Sigmoid colon (tissue), 7 donors: ENCODE results near the gene RALB. TPM values are rescaled to one million over a fixed set of nuclear protein-coding genes. Genes with fewer than 3 reads are reported as not detected.

ENCODE experiments used
- DNase-seq: peaks from one replicate; pipeline ENCODE4 v3.0.0-alpha.2; 2019
- H3K27ac ChIP-seq, 4 donors: fragments of 200-600 bp; sonication (generic); one replicate each; pipeline ENCODE4 v1.5.1; 2016 to 2019; ENCODE audit warnings: mild to moderate bottlenecking in 1 of 4
- H3K27me3 ChIP-seq, 3 donors: fragments of 200-600 bp; sonication (generic); one replicate each; pipeline ENCODE4 v1.5.1; 2019; ENCODE audit warnings: mild to moderate bottlenecking in 1 of 3
- H3K36me3 ChIP-seq, 4 donors: fragments of 200-600 bp; sonication (generic); one replicate each; pipeline ENCODE4 v1.5.1; 2016 to 2019
- H3K4me1 ChIP-seq, 4 donors: fragments of 200-600 bp; sonication (generic); one replicate each; pipeline ENCODE4 v1.5.1; 2017 to 2019
- H3K4me3 ChIP-seq, 4 donors: fragments of 200-600 bp; sonication (generic); one replicate each; pipeline ENCODE4 v1.5.1; 2017 to 2019; ENCODE audit warnings: mild to moderate bottlenecking in 2 of 4, moderate library complexity in 1 of 4
- H3K9me3 ChIP-seq, 4 donors: fragments of 200-600 bp in 3 of 4; sonication (generic) in 3 of 4; one replicate each; pipeline versions ENCODE4 v1.5.1 to v1.6.1; 2013 to 2019
- EP300 ChIP-seq, 4 donors: sonication (generic); formaldehyde crosslinking; IDR thresholded peaks; one replicate each; pipeline ENCODE4 v1.6.1; 2017; ENCODE audit warnings: antibody characterized with exemption in 4 of 4
- POLR2A ChIP-seq, 2 donors: fragments of 450-650 bp; IDR thresholded peaks; one replicate each; pipeline ENCODE4 v1.6.1; 2016; ENCODE audit warnings: antibody characterized with exemption in 2 of 2, mild to moderate bottlenecking in 2 of 2, moderate library complexity in 2 of 2
- POLR2AphosphoS5 ChIP-seq, 4 donors: sonication (generic); formaldehyde crosslinking; IDR thresholded peaks; one replicate each; pipeline ENCODE4 v1.6.1; 2017; ENCODE audit warnings: antibody characterized with exemption in 4 of 4
- WGBS, 2 donors: extraction: QIAGEN DNeasy Blood & Tissue Kit; methylation state at CpG; one replicate each; pipeline ENCODE4 v1.1.7; 2013; 5-methylcytosine and 5-hydroxymethylcytosine counted together
- intact Hi-C: fragments of 100-400 bp; cut with DNase I; formaldehyde crosslinking; loops from one replicate; pipeline ENCODE4 v1.15.1; 2023
- polyA plus RNA-seq, 3 donors: library from polyadenylated mRNA; stranded (reverse); fragments of 200-250 nt; gene quantifications; one replicate each; pipeline ENCODE4 v1.2.3, GENCODE V29; 2013
- total RNA-seq, 4 donors: library from RNA; depleted of rRNA; stranded (reverse); fragments of >200 nt; gene quantifications; one replicate each; pipeline ENCODE4 v1.1.0, GENCODE V29; 2016
- TF ChIP-seq, protein P1 (sequence below), 4 experiments: fragments of 450-650 bp in 3 of 4; fragments of 200-600 bp in 1 of 4; IDR thresholded peaks; one replicate each; pipeline ENCODE4 v1.5.1; 2016 to 2019; ENCODE audit warnings: antibody characterized with exemption in 4 of 4, mild to moderate bottlenecking in 3 of 4, moderate library complexity in 2 of 4
- donor health status: healthy with polysubstance abuse.
- donor health status: Bipolar disorder and iron deficiency.
- donor health status: healthy.

Gene RALB
- total and polyA plus RNA-seq, 7 donors: 47.9 to 143 (median 60.2) TPM

DNA sequence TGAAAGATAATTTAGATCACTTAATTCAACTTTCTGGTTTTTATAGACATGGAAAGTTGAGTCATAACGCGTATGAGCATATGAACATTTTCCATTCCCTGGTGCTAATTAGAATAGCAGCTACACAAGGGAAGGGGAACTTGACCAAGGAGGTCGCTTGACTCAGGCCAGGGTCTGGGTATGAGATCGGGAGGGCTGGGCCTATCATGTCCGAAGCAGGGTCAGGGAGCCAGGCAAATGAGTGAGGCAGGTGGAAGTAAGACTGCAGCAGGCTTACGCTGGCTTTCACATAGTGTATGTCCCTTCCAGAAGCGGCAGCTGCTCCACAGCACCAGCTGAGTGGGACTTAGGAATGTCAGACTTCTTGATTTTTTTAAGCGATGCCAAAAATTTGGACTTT is 14.7 kb downstream of the RALB start:
- intact Hi-C loops: no loop called here
- 84 to 92% methylated on average over 8 of the region's 8 CpGs for WGBS, 2 donors
- TF ChIP-seq, protein P1, sequence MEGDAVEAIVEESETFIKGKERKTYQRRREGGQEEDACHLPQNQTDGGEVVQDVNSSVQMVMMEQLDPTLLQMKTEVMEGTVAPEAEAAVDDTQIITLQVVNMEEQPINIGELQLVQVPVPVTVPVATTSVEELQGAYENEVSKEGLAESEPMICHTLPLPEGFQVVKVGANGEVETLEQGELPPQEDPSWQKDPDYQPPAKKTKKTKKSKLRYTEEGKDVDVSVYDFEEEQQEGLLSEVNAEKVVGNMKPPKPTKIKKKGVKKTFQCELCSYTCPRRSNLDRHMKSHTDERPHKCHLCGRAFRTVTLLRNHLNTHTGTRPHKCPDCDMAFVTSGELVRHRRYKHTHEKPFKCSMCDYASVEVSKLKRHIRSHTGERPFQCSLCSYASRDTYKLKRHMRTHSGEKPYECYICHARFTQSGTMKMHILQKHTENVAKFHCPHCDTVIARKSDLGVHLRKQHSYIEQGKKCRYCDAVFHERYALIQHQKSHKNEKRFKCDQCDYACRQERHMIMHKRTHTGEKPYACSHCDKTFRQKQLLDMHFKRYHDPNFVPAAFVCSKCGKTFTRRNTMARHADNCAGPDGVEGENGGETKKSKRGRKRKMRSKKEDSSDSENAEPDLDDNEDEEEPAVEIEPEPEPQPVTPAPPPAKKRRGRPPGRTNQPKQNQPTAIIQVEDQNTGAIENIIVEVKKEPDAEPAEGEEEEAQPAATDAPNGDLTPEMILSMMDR (IDR thresholded peaks at IDR 0.05): no peak
- TF ChIP-seq POLR2A (IDR thresholded peaks at IDR 0.05): no peak
- TF ChIP-seq EP300 (IDR thresholded peaks at IDR 0.05): no peak
- TF ChIP-seq POLR2AphosphoS5 (IDR thresholded peaks at IDR 0.05): no peak
- Histone ChIP-seq H3K4me3 (no peak overlapping the region), H3K27ac (no peak overlapping the region), H3K27me3 (no peaks in the 10 kb centered on the region), H3K36me3 (no peaks in the 10 kb centered on the region), H3K4me1 (peaks cover 0 to 5% (median 0%) of the 10 kb centered on the region in 4 donors), H3K9me3 (no peaks in the 10 kb centered on the region)
- DNase-seq: no peak

DNA sequence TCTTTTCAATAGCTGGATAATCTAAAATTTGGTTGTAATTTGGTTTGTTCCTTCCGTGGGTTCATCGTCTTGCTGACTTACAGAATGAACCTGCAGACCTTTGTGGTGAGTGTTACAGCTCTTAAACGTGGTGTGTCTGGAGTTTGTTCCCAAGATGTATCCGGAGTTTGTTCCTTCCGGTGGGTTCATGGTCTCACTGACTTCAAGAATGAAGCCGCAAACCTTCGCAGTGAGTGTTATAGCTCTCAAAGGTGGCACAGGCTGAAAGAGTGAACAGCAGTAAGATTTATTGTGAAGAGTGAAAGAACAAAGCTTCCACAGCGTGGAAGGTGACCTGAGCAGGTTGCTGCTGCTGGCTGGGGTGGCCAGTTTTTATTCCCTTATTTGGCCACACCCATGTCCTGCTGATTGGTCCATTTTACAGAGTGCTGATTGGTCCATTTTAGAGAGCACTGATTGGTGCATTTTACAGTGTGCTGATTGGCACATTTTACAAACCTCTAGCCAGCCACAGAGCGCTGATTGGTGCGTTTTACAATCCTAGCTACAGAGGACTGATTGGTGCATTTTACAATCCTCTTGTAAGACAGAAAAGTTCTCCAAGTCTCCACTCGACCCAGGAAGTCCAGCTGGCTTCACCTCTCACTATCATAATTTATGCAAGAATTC is 16.6 kb downstream of the RALB start:
- no peaks in the 10 kb centered on the region for H3K36me3 ChIP-seq
- peaks cover 0 to 5% (median 0%) of the 10 kb centered on the region in 4 donors for H3K4me1 ChIP-seq
- H3K9me3 ChIP-seq: no peaks in the 10 kb centered on the region
- no peaks in the 10 kb centered on the region for H3K27me3 ChIP-seq
- TF ChIP-seq POLR2AphosphoS5 (IDR thresholded peaks at IDR 0.05): no peak
- TF ChIP-seq, protein P1 (IDR thresholded peaks at IDR 0.05): no peak
- TF ChIP-seq POLR2A (IDR thresholded peaks at IDR 0.05): no peak
- no peak for TF ChIP-seq EP300 (IDR thresholded peaks at IDR 0.05)
- DNase-seq: no peak
- intact Hi-C loops: no loop called here
- WGBS, 2 donors: 88 to 93% methylated on average over 11 of the region's 11 CpGs
- H3K27ac ChIP-seq: no peak overlapping the region
- H3K4me3 ChIP-seq: no peak overlapping the region

GRCh38 chr2:120269816-120270215 is 17.2 kb downstream of the RALB start:
- Histone ChIP-seq H3K4me3 (no peak overlapping the region), H3K27me3 (no peaks in the 10 kb centered on the region), H3K9me3 (no peaks in the 10 kb centered on the region), H3K27ac (no peak overlapping the region), H3K4me1 (peaks cover 0 to 5% (median 0%) of the 10 kb centered on the region in 4 donors), H3K36me3 (no peaks in the 10 kb centered on the region)
- no peak for TF ChIP-seq POLR2AphosphoS5 (IDR thresholded peaks at IDR 0.05)
- DNase-seq: no peak
- intact Hi-C loops: no loop called here
- 48 to 86% methylated on average over 1 of the region's 1 CpG for WGBS, 2 donors

GRCh38 chr2:120271711-120272379 is 19.2 kb downstream of the RALB start:
- Histone ChIP-seq H3K27ac (no peak overlapping the region), H3K36me3 (no peaks in the 10 kb centered on the region), H3K4me3 (no peak overlapping the region), H3K9me3 (no peaks in the 10 kb centered on the region), H3K27me3 (no peaks in the 10 kb centered on the region), H3K4me1 (peaks cover 0 to 5% (median 0%) of the 10 kb centered on the region in 4 donors)
- WGBS, 2 donors: 96 to 97% methylated on average over 1 of the region's 1 CpG
- TF ChIP-seq, protein P1 (IDR thresholded peaks at IDR 0.05): no peak
- no peak for TF ChIP-seq EP300 (IDR thresholded peaks at IDR 0.05)
- no peak for TF ChIP-seq POLR2A (IDR thresholded peaks at IDR 0.05)
- TF ChIP-seq POLR2AphosphoS5 (IDR thresholded peaks at IDR 0.05): no peak
- no peak for DNase-seq
- intact Hi-C loops: no loop called here

- H3K27me3 ChIP-seq: no peaks in the 10 kb centered on the region
- H3K9me3 ChIP-seq: no peaks in the 10 kb centered on the region
- peaks cover 0 to 5% (median 0%) of the 10 kb centered on the region in 4 donors for H3K4me1 ChIP-seq
- no peak overlapping the region for H3K4me3 ChIP-seq
- no peak for DNase-seq
- intact Hi-C loops: no loop called here
- H3K27ac ChIP-seq: no peak overlapping the region
- TF ChIP-seq, protein P1 (IDR thresholded peaks at IDR 0.05): no peak
- TF ChIP-seq POLR2AphosphoS5 (IDR thresholded peaks at IDR 0.05): no peak
- TF ChIP-seq POLR2A (IDR thresholded peaks at IDR 0.05): no peak
- no peak for TF ChIP-seq EP300 (IDR thresholded peaks at IDR 0.05)
- WGBS, 2 donors: 90 to 94% methylated on average over 4 of the region's 4 CpGs
- H3K36me3 ChIP-seq: no peaks in the 10 kb centered on the region
Observed at GRCh38 chr2:120272763-120273481, 20.3 kb downstream of the RALB start.
